ENCODE results near the gene INS.
"Not testable (repeated sequence)": the region's sequence is repeated elsewhere in the genome, so short reads cannot be mapped to it uniquely, and the experiment has no call there.

INS gene

GRCh38 chr11:2180789-2181370 is 19.9 kb upstream of the INS start:
- DNase-seq (ENCODE audit: low read depth) = no peak

GRCh38 chr11:2180347-2180746 is 19.3 kb upstream of the INS start:
- no peak for DNase-seq (ENCODE audit: low read depth)

- no peak for DNase-seq (ENCODE audit: low read depth)
Measured at GRCh38 chr11:2179516-2179915, 18.5 kb upstream of the INS start.

- peak; percentile 60 for DNase-seq (ENCODE audit: low read depth)
Measured at GRCh38 chr11:2178906-2179494, 18.0 kb upstream of the INS start.

GRCh38 chr11:2178055-2178773 is 17.2 kb upstream of the INS start:
- DNase-seq (ENCODE audit: low read depth) = not testable (repeated sequence)

GRCh38 chr11:2177076-2177475 is 16.1 kb upstream of the INS start:
- no peak for DNase-seq (ENCODE audit: low read depth)

- no peak for DNase-seq (ENCODE audit: low read depth)
Measured at GRCh38 chr11:2176389-2176900, 15.4 kb upstream of the INS start.

- DNase-seq (ENCODE audit: low read depth) = peak; percentile 66
Measured at GRCh38 chr11:2175659-2176058, 14.7 kb upstream of the INS start.

GRCh38 chr11:2174361-2174760 is 13.4 kb upstream of the INS start:
- DNase-seq (ENCODE audit: low read depth) = no peak

GRCh38 chr11:2173761-2174160 is 12.8 kb upstream of the INS start:
- no peak for DNase-seq (ENCODE audit: low read depth)

GRCh38 chr11:2173150-2173693 is 12.2 kb upstream of the INS start:
- DNase-seq (ENCODE audit: low read depth) = no peak

- DNase-seq (ENCODE audit: low read depth) = no peak
Measured at GRCh38 chr11:2172676-2173075, 11.7 kb upstream of the INS start.

GRCh38 chr11:2171591-2172003 is 10.6 kb upstream of the INS start, which contains the start of gene TH:
Gene TH (minus strand): TSS chr11:2171815. CDS start chr11:2171786, 29 bp downstream.
- DNase-seq (ENCODE audit: low read depth) = no peak

GRCh38 chr11:2169626-2170570 is 8.9 kb upstream of the INS start:
- no peak for DNase-seq (ENCODE audit: low read depth)

- DNase-seq (ENCODE audit: low read depth) = no peak
Measured at GRCh38 chr11:2169005-2169378, 8.0 kb upstream of the INS start.

- DNase-seq (ENCODE audit: low read depth) = no peak
Measured at GRCh38 chr11:2168286-2169004, 7.4 kb upstream of the INS start.

- no peak for DNase-seq (ENCODE audit: low read depth)
Measured at GRCh38 chr11:2167141-2168045, 6.4 kb upstream of the INS start.

GRCh38 chr11:2166091-2166851 is 5.3 kb upstream of the INS start:
- no peak for DNase-seq (ENCODE audit: low read depth)

- no peak for DNase-seq (ENCODE audit: low read depth)
Measured at GRCh38 chr11:2165571-2165970, 4.6 kb upstream of the INS start.

Data from amniotic epithelial cell (primary cell).